HG03442 (cell line): Measurements from ENCODE around the gene GPR39.

Source experiments
- ATAC-seq: cut with Tn5 transposase; IDR thresholded peaks from one replicate; pipeline ENCODE4 v1.9.1; 2021; ENCODE audit warnings: mild to moderate bottlenecking, moderate library complexity; ENCODE audit not compliant: unreplicated experiment

Gene GPR39

GRCh38 chr2:132632000-132632649 is 215.5 kb downstream of the GPR39 start:
- no peak for ATAC-seq

GRCh38 chr2:132633635-132634034 is 217.0 kb downstream of the GPR39 start:
- no peak for ATAC-seq

GRCh38 chr2:132636346-132636745 is 219.7 kb downstream of the GPR39 start:
- no peak for ATAC-seq

GRCh38 chr2:132638313-132639040 is 221.9 kb downstream of the GPR39 start:
- no peak for ATAC-seq

GRCh38 chr2:132640116-132640515 is 223.5 kb downstream of the GPR39 start:
- ATAC-seq = no peak

GRCh38 chr2:132641819-132642218 is 225.2 kb downstream of the GPR39 start:
- no peak for ATAC-seq

GRCh38 chr2:132642415-132642814 is 225.8 kb downstream of the GPR39 start:
- ATAC-seq = no peak

GRCh38 chr2:132645176-132645575 is 228.6 kb downstream of the GPR39 start:
- ATAC-seq = no peak

GRCh38 chr2:132645722-132646539 is 229.3 kb downstream of the GPR39 start:
- ATAC-seq = no peak

- no peak for ATAC-seq
Observed at GRCh38 chr2:132646540-132647108, 230.0 kb downstream of the GPR39 start.

- ATAC-seq = no peak
Observed at GRCh38 chr2:132651115-132652045, 234.8 kb downstream of the GPR39 start.

- ATAC-seq = no peak
Observed at GRCh38 chr2:132652474-132652873, 235.9 kb downstream of the GPR39 start.

GRCh38 chr2:132654335-132654734 is 237.7 kb downstream of the GPR39 start:
- ATAC-seq = no peak

GRCh38 chr2:132654968-132655367 is 238.4 kb downstream of the GPR39 start:
- no peak for ATAC-seq

- no peak for ATAC-seq
Observed at GRCh38 chr2:132656266-132656975, 239.8 kb downstream of the GPR39 start.

GRCh38 chr2:132659331-132659730 is 242.7 kb downstream of the GPR39 start:
- ATAC-seq = no peak

- no peak for ATAC-seq
Observed at GRCh38 chr2:132662732-132663131, 246.1 kb downstream of the GPR39 start.

GRCh38 chr2:132664096-132664495 is 247.5 kb downstream of the GPR39 start:
- ATAC-seq = no peak

GRCh38 chr2:132665401-132666140 is 249.0 kb downstream of the GPR39 start:
- no peak for ATAC-seq
